ENCODE data around the gene SRPX.

Gene SRPX, protein sequence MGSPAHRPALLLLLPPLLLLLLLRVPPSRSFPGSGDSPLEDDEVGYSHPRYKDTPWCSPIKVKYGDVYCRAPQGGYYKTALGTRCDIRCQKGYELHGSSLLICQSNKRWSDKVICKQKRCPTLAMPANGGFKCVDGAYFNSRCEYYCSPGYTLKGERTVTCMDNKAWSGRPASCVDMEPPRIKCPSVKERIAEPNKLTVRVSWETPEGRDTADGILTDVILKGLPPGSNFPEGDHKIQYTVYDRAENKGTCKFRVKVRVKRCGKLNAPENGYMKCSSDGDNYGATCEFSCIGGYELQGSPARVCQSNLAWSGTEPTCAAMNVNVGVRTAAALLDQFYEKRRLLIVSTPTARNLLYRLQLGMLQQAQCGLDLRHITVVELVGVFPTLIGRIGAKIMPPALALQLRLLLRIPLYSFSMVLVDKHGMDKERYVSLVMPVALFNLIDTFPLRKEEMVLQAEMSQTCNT

GRCh38 chrX:38220415-38221390, at the start of gene SRPX:
Gene SRPX (minus strand): TSS chrX:38220871. CDS start chrX:38220792, 79 bp downstream.
- no peak for DNase-seq (ENCODE audit: low read depth in 3 of 3)

GRCh38 chrX:38268011-38268410, 47.3 kb upstream of the SRPX start:
- no peak for DNase-seq (ENCODE audit: low read depth in 3 of 3)

DNA sequence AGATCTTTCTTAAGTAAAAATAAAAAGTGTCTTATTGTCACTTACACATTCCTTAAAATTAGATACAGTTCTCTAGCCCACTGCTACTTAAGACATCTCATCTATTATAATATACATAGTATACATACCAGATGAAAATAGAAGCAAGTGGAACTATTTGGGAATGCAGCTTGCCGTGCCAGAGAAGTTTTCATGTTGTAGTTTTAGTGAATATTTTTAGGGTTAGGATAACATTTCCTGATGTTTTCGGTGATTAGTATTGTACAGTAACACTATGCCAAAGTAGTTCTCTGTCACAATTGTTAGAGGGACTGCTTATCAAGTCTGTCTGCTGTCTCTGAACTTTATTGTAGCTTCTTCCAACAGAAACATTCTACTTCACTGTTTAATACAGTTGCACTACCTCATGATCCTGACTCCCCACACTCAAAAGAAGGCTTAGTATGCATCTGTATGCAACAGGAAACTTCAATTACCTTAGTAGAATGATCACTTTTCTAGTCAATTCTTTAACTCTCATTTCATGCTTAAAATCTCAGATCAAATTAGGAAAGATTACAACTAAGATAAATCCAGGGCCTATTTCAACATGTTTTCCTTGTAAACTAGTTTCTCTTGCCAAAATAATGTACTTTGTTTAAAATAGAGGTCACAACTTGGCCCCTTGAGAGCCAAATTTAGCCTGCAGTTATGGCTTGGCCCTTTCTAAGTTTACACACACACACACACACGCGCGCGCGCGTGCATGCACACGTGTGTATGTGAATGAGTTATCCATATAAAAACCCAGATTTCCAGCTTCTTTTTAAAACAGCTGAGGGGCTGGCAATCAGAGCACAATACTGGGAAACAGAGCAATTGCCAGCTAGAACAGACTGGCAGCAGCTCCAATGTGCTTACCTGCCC, 42.3 kb upstream of the SRPX start:
- no peak for DNase-seq (ENCODE audit: low read depth in 3 of 3)

GRCh38 chrX:38260231-38260630, 39.6 kb upstream of the SRPX start:
- DNase-seq (ENCODE audit: low read depth in 3 of 3), result no peak

DNA sequence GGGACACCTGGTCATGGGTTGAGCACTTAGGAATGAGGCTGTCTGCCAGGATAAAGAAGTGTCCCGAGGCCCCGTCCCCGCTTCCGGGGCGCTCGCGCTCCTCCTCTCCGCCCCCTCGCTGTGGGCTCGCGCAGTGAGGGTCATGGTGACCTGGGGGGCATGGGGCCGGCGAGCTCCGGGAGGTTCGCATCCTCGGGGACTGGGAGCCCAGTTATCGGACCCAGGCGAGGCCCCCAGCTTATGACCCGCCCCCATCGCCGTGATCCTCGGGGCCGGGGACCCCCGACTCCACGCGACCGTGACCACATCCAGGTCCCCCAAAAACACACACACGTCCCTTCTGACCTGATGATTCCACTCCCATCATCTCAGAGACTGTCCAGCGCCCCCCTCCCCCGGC, 35.3 kb upstream of the SRPX start:
- no peak for DNase-seq (ENCODE audit: low read depth in 3 of 3)

GRCh38 chrX:38249965-38250364, 29.3 kb upstream of the SRPX start:
- DNase-seq (ENCODE audit: low read depth in 3 of 3), result no peak

DNA sequence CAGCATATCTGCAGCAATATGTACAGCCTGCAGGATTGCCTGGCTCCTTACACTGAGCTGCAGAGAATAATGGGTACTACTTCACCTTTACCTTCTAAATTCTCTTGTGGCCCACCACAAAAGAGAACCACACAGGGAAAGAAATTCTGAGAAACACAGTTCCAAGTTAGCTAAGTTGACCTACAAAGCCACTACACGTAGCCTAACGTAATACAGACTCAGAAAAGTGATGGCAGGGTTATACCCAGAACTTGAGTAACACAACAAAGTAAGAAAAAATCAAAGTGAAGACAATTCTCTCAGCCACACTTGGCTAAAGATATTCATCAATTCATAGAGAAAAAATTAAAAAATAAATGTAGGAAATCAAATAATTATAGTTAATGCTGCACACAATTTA, 26.4 kb upstream of the SRPX start:
- no peak for DNase-seq (ENCODE audit: low read depth in 3 of 3)

DNA sequence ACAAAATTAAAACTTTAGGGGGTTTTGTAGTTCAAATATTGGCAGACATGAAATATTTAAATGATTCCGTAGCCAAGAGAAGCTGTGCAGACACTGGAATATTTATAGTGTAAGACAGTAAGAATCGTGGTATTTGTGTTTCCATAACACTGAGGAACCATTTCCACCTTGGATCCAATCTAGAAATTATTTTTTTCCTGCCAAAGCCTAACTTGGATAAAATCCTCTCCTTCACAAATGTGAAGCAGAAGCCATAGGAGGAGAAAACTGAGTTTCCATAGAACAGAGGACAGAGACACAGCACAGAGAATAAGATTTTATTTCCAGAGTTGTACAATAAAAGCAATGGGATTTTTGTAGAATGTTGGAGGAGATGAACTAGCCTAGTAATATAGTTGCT, 19.9 kb upstream of the SRPX start:
- DNase-seq (ENCODE audit: low read depth in 3 of 3), result no peak

DNA sequence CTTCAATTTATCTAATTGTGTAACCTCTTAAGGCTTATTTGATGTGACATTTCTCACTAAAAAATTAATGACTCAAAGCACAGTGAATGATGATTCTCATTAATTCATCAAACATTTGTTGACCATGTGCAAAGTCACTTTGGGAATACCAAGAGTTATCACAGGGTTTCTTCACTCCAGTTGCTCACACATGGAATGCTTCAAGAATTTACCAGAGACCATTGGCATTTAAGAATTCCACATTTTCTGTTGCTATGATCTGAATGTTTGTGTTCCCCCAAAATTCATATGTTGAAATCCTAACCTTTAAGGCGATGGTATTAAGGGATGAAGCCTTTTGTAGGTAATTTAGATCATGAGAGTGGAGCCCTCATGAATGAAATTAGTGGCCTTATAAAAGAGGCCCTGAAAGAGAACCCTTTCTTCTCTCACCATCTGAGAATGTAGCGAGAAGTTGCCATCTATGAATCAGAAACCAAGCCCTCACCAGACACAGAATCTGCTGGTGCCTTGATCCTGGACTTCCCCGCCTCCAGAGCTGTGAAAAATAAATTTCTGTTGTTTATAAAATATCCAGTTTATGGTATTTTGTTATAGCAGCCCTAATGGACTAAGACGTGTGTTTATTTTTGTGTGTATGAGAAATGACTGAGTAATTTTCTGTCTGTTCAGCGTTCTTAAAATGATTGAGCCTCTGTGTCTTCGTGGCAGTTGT, 16.4 kb upstream of the SRPX start:
- no peak for DNase-seq (ENCODE audit: low read depth in 3 of 3)

- DNase-seq (ENCODE audit: low read depth in 3 of 3), result no peak
Measured at GRCh38 chrX:38233891-38234667, 13.4 kb upstream of the SRPX start.

- no peak for DNase-seq (ENCODE audit: low read depth in 3 of 3)
Measured at GRCh38 chrX:38232079-38232686, 11.5 kb upstream of the SRPX start.

DNA sequence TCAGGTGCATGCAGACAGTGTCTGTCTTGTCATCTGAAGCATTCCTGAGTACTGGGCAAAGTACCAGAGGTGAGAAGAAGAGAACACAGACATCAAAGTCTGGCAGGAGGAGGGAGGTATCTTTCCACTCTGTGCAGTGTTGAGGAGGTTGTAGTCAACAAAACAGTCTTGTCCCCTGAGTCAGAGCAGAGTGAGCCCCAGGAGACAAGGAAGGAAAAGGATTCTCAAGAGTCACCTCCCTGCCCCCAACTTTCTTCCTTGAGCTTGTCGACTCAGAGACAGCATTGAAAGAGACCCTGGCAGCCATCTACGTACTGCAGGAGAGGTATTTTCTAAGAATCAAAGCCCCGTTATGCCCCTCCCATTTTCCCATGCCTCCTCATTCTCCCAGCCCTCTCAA, 4.4 kb upstream of the SRPX start:
- DNase-seq (ENCODE audit: low read depth in 3 of 3), result no peak

GRCh38 chrX:38224160-38224559, 3.5 kb upstream of the SRPX start:
- DNase-seq (ENCODE audit: low read depth in 3 of 3), result no peak

DNA sequence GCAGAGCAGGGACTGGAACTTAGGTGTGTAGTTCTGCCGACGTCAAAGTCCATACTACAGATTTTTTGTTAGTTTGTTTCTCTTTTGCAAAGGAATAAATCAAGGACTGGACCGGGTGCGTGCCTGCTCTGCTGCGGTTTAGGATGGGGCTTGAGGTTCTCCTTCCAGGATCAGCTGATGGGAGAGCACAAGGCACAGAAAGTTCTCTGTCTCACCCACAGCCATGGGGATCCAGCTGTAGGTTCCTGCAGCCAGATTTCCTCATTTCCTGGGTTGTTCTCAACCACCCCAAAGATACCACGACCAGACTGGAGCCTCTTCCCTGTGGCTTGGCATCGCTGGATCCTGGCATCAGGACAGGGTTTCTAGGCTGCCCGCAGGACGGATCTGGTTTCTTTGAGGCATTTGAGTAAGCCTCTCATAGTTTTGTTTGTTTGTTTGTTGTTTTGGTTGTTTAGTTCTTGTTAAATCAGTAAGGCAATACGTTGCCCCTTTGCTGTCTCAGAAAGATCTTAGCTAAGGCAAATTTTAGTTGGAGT, 789 bp upstream of the SRPX start:
- no peak for DNase-seq (ENCODE audit: low read depth in 3 of 3)

GRCh38 chrX:38220024-38220414, 652 bp downstream of the SRPX start:
- DNase-seq (ENCODE audit: low read depth in 3 of 3), result no peak

DNA sequence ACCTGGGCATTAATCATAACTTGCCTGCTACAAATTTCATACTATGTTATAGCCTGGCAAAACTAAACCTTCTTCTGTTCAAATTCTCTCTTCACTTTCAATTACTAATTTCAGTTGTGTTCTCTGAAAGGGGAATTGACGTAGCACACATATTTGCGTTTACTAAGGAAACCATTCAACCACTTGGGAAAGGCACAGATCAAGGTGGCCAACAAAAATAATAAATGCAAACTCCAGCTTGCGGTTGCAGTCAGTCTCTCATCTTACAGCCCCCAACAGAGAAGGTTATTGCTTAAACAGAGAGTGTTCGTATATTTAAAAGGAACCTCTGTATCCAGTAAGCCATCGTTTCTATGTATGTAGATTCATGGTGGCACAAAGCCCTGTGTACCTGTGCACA, 4.0 kb downstream of the SRPX start:
- no peak for DNase-seq (ENCODE audit: low read depth in 3 of 3)

DNA sequence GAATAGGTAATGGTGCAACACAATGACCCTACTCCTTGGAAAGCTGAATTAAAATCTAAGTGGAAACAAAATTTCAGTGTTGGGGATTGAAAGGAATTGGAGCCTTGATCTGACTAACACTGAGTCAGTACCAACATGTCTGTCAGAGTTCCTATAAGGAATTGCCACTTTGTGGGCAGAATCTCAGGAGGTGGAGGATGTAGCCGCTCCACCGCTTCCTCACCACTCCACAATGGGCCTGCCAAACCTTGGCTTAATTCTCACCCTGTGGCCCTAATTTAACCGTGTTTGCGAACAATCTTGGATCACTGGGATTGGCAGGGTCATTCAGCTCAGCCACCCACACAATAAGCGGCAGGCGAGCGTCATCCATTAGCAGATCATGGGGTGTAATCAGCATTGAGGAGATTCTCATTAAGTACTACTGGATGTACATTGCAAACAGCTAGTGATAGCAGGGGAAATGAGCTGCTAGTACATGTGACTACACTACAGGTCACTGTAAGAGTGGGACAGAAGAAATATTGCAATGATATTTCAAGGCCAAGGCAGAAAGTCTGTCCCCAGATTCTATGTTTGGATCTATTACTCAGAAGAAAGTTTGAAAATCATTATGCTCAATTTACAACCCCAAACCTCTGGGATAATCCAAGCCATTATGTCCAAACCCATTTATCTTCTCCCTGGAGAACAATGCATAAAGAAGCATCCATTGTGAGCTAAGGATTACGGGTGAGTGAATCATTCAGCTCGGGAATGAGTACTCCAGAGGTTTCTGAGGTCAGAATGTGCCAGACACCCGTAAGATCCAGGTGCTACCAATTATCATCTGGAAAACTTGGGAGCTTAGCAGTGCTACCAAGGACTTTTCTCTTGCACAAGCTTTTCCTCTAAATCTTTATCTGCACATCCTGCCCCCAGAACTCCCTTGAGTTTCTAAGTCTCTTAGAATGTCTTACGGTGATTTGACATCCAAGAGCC, 5.8 kb downstream of the SRPX start:
- DNase-seq (ENCODE audit: low read depth in 3 of 3), result no peak

GRCh38 chrX:38214044-38214443, 6.6 kb downstream of the SRPX start:
- DNase-seq (ENCODE audit: low read depth in 3 of 3), result no peak

All from stimulated activated CD4-positive, alpha-beta T cell treated with anti-CD3 and anti-CD28 coated beads, TNF-alpha, amount 100 ng/mL, for 4 hours (primary cell).